Activated CD8-positive, alpha-beta T cell treated with anti-CD3 and anti-CD28 coated beads, Interleukin-2, amount 10 ng/mL, durations not matched to agents 7 days and 5 days (primary cell): ENCODE data around the gene MT1E. TPM values are rescaled to one million over a fixed set of nuclear protein-coding genes. Genes with fewer than 3 reads are reported as not detected.
A peak's percentile ranks its signal among the peaks of the same experiment; 100 is the strongest.

ENCODE experiments used
- ATAC-seq: fragments of 150-1000 bp; cut with Tn5 transposase; one replicate; pipeline ENCODE4 v1.10.0; 2021; ENCODE audit warnings: moderate library complexity
- CTCF ChIA-PET: fragments of 350-600 bp; sonication (Branson Sonifier 250); formaldehyde crosslinking; loops from one replicate; lab custom pipeline; 2021; ENCODE audit warnings: antibody characterized with exemption; lab: Charles Lee
- POLR2A ChIA-PET: fragments of 350-600 bp; sonication (Branson Sonifier 250); formaldehyde crosslinking; loops from one replicate; lab custom pipeline; 2021; ENCODE audit warnings: antibody characterized with exemption; lab: Charles Lee
- DNase-seq: peaks from one replicate; pipeline ENCODE4 v3.0.0-alpha.2; 2020
- H3K27ac Mint-ChIP-seq: one replicate; pipeline ENCODE4 v1.8.0; 2021; ENCODE audit warnings: mild to moderate bottlenecking, mixed read lengths
- H3K27me3 Mint-ChIP-seq: one replicate; pipeline ENCODE4 v1.8.0; 2021; ENCODE audit warnings: low read depth, mixed read lengths
- H3K36me3 Mint-ChIP-seq: one replicate; pipeline ENCODE4 v1.8.0; 2021; ENCODE audit warnings: low read depth, mixed read lengths
- H3K4me1 Mint-ChIP-seq: one replicate; pipeline ENCODE4 v1.8.0; 2021; ENCODE audit warnings: low read depth, mixed read lengths
- H3K4me3 Mint-ChIP-seq: one replicate; pipeline ENCODE4 v1.8.0; 2021; ENCODE audit warnings: mild to moderate bottlenecking, mixed read lengths
- H3K9me3 Mint-ChIP-seq: one replicate; pipeline ENCODE4 v1.8.0; 2022; ENCODE audit warnings: mixed read lengths; ENCODE audit not compliant: insufficient read depth
- total RNA-seq, 2 experiments: library from RNA; stranded (reverse); gene quantifications; one replicate each; pipeline ENCODE4 v1.2.3, GENCODE V29; 2021

Gene MT1E
- total RNA-seq, 2 experiments from 2014 or later, result 65.0 to 74.8 TPM

DNA sequence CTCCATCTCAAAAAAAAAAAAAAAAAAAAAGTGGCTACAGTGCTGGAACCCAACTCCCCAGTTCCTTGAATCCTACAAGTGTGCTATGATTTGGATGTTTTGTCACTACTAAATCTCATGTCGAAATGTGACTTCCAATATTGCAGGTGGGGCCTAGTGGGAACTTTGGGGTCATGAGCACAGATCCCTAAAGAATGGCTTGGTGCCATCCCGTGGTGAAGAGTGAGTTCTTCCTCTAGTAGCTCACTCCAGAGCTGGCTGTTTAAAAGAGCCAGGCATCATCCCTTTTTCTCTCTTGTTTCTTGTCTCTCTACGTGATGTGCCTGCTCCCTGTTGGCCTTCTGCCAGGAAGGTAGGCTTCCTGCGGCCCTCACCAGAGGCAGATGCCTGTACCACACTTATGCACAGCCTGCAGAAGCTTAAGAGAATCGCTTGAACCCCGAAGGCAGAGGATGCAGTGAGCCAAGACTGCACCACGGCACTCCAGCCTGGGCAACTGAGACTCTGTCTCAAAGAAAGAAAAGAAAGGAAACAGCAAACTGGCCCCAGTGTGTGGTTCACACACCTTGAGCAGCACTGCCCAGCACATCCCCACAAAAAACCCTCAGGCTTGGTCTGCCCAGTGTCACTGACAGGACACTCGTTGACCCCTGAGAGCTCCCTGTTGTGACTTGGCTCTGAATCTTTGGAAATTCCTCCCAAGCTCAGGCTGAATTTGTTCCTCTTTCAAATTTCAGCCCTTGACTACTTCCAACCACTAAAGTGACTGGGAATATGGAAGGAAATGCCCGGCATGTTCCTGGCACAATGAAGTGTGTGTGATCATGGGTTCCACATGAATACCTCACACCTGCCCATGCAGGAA, 3.1 kb downstream of the MT1E start:
- ATAC-seq, result no peak
- H3K4me3 Mint-ChIP-seq, result no peak overlapping the region
- H3K36me3 Mint-ChIP-seq, result no peaks in the 10 kb centered on the region
- no peaks in the 10 kb centered on the region for H3K9me3 Mint-ChIP-seq
- peaks cover 57% of the 10 kb centered on the region for H3K27me3 Mint-ChIP-seq
- POLR2A ChIA-PET, result interaction anchor here (0.6 to 1.0 kb wide), 2 partner anchors 11 to 54 kb away, joined by 3 to 4 read pairs; no protein-coding TSS in a partner anchor
- CTCF ChIA-PET, result interaction anchor here (0.7 to 1.2 kb wide), 2 partner anchors 15 to 54 kb away, joined by 3 to 5 read pairs; no protein-coding TSS in a partner anchor
- H3K4me1 Mint-ChIP-seq, result peaks cover 29% of the 10 kb centered on the region
- H3K27ac Mint-ChIP-seq, result no peak overlapping the region
- no peak for DNase-seq

GRCh38 chr16:56629531-56629930, 4.0 kb downstream of the MT1E start:
- Mint-ChIP-seq H3K9me3 (no peaks in the 10 kb centered on the region), H3K27ac (no peak overlapping the region), H3K4me1 (peaks cover 26% of the 10 kb centered on the region), H3K36me3 (no peaks in the 10 kb centered on the region), H3K4me3 (no peak overlapping the region), H3K27me3 (peaks cover 65% of the 10 kb centered on the region)
- ATAC-seq (no peak), DNase-seq (no peak)
- ChIA-PET CTCF (interaction anchor here (1.0 to 2.3 kb wide), 5 partner anchors 12 to 78 kb away, joined by 3 to 9 read pairs (median 6); no protein-coding TSS in a partner anchor), POLR2A (no interaction called here)

GRCh38 chr16:56630134-56630533, 4.6 kb downstream of the MT1E start:
- Mint-ChIP-seq H3K27ac (no peak overlapping the region), H3K36me3 (no peaks in the 10 kb centered on the region), H3K4me3 (no peak overlapping the region), H3K4me1 (peaks cover 28% of the 10 kb centered on the region), H3K9me3 (no peaks in the 10 kb centered on the region), H3K27me3 (peaks cover 68% of the 10 kb centered on the region)
- DNase-seq (no peak), ATAC-seq (no peak)
- POLR2A ChIA-PET, result interaction anchor here (1.6 kb wide), 1 partner anchor 13 kb away, joined by 4 read pairs; no protein-coding TSS in a partner anchor
- CTCF ChIA-PET, result interaction anchor here (0.9 to 2.3 kb wide), 8 partner anchors 11 to 77 kb away, joined by 3 to 9 read pairs (median 4); partner anchors contain the start of gene MT2A

- Mint-ChIP-seq H3K27me3 (peaks cover 73% of the 10 kb centered on the region), H3K9me3 (no peaks in the 10 kb centered on the region), H3K4me1 (peaks cover 27% of the 10 kb centered on the region), H3K4me3 (no peak overlapping the region), H3K36me3 (no peaks in the 10 kb centered on the region), H3K27ac (no peak overlapping the region)
- no peak for ATAC-seq
- no peak for DNase-seq
- ChIA-PET CTCF (interaction anchor here (0.9 to 2.3 kb wide), 6 partner anchors 13 to 71 kb away, joined by 3 to 9 read pairs (median 4); partner anchors contain the start of gene MT2A), POLR2A (interaction anchor here (1.0 to 1.6 kb wide), 2 partner anchors 12 kb away, joined by 3 to 4 read pairs; no protein-coding TSS in a partner anchor)
Observed at GRCh38 chr16:56631197-56631596, 5.6 kb downstream of the MT1E start.

DNA sequence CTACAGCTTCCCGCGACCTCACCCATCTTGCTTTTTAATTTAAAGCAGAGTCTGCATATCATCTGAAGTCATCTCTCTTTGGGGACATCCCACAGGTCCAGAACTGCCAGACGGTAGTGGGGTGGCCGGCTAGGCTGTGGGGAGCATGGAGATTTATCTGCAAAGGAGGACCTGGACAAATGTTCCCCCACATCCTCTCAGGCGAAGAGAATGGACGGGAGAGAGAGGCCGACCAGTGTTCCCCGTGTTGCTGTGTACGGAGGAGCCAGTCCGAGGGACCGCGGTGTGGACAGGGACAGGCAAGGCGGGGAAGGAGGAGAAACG, 6.2 kb downstream of the MT1E start:
- peak overlapping the region; percentile 56 for H3K4me3 Mint-ChIP-seq
- peaks cover 79% of the 10 kb centered on the region for H3K27me3 Mint-ChIP-seq
- no peaks in the 10 kb centered on the region for H3K9me3 Mint-ChIP-seq
- ChIA-PET CTCF (interaction anchor here (1.1 to 2.3 kb wide), 2 partner anchors 12 to 31 kb away, joined by 3 to 6 read pairs; no protein-coding TSS in a partner anchor), POLR2A (no interaction called here)
- H3K4me1 Mint-ChIP-seq, result peaks cover 29% of the 10 kb centered on the region
- H3K27ac Mint-ChIP-seq, result no peak overlapping the region
- ATAC-seq, result no peak
- no peaks in the 10 kb centered on the region for H3K36me3 Mint-ChIP-seq
- no peak for DNase-seq

- H3K36me3 Mint-ChIP-seq, result no peaks in the 10 kb centered on the region
- POLR2A ChIA-PET, result no interaction called here
- CTCF ChIA-PET, result interaction anchor here (1.1 kb wide), 1 partner anchor 32 kb away, joined by 3 read pairs; no protein-coding TSS in a partner anchor
- H3K4me3 Mint-ChIP-seq, result peak within 1 kb of the TSS; percentile 56
- H3K9me3 Mint-ChIP-seq, result no peaks in the 10 kb centered on the region
- no peak within 1 kb of the TSS for H3K27ac Mint-ChIP-seq
- H3K4me1 Mint-ChIP-seq, result peaks cover 29% of the 10 kb centered on the region
- ATAC-seq, result peak; percentile 54
- DNase-seq, result no peak
- peaks cover 81% of the 10 kb centered on the region for H3K27me3 Mint-ChIP-seq
Observed at GRCh38 chr16:56632156-56632847, 6.7 kb downstream of the MT1E start, which contains the start of gene MT1M. Gene MT1M, plus strand, starts transcription at chr16:56632659. Its CDS starts 73 bp downstream, at chr16:56632732.

GRCh38 chr16:56632848-56633365, 7.3 kb downstream of the MT1E start:
- Mint-ChIP-seq H3K9me3 (no peaks in the 10 kb centered on the region), H3K4me3 (peak overlapping the region; percentile 55), H3K27me3 (peaks cover 86% of the 10 kb centered on the region), H3K4me1 (peaks cover 32% of the 10 kb centered on the region), H3K27ac (no peak overlapping the region), H3K36me3 (no peaks in the 10 kb centered on the region)
- no peak for DNase-seq
- no peak for ATAC-seq
- ChIA-PET POLR2A (no interaction called here), CTCF (no interaction called here)

- CTCF ChIA-PET, result no interaction called here
- Mint-ChIP-seq H3K27ac (no peak overlapping the region), H3K4me1 (peaks cover 36% of the 10 kb centered on the region), H3K27me3 (peaks cover 89% of the 10 kb centered on the region), H3K9me3 (no peaks in the 10 kb centered on the region), H3K36me3 (no peaks in the 10 kb centered on the region), H3K4me3 (no peak overlapping the region)
- ATAC-seq (no peak), DNase-seq (no peak)
- POLR2A ChIA-PET, result interaction anchor here (1.7 kb wide), 1 partner anchor 8 kb away, joined by 6 read pairs; the partner anchor contains the start of gene MT1E
Observed at GRCh38 chr16:56633535-56633934, 8.0 kb downstream of the MT1E start.

GRCh38 chr16:56634715-56635440, 9.3 kb downstream of the MT1E start:
- Mint-ChIP-seq H3K27ac (no peak overlapping the region), H3K4me1 (peaks cover 38% of the 10 kb centered on the region), H3K9me3 (no peaks in the 10 kb centered on the region), H3K4me3 (peak overlapping the region; percentile 30), H3K36me3 (no peaks in the 10 kb centered on the region), H3K27me3 (peaks cover 91% of the 10 kb centered on the region)
- ATAC-seq (no peak), DNase-seq (no peak)
- ChIA-PET CTCF (interaction anchor here (1.5 kb wide), 1 partner anchor 67 kb away, joined by 3 read pairs; no protein-coding TSS in a partner anchor), POLR2A (interaction anchor here (1.7 kb wide), 1 partner anchor 9 kb away, joined by 6 read pairs; the partner anchor contains the start of gene MT1E)

DNA sequence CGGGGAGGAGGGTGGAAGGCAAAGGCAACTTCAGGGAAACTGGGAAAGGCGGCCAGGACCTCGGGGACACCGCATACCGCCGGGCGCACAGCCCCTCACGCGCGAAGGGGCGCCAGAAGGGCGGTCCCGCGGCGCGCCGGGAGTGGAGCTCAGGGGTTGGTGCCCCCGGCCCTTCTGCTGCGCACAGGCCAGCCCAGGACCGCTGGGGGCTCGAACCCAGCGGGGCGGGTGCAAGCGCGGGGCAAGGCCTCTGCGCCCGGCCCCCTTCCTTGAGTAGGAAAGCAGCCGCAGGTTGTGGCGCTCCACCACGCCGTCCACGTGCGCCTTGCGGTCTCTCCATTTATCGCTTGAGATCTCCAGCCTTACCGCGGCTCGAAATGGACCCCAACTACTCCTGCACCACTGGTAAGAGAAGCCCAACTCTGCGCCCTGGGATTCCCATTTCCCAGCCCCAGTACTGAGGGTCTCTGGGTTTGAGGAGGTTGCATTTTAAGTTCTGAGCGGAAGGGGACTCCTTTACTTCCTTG, 9.9 kb downstream of the MT1E start:
- POLR2A ChIA-PET, result interaction anchor here (0.6 to 1.7 kb wide), 2 partner anchors 10 to 60 kb away, joined by 3 to 6 read pairs; partner anchors contain the start of gene MT1E
- ATAC-seq, result peak; percentile 11
- CTCF ChIA-PET, result interaction anchor here (1.5 kb wide), 1 partner anchor 67 kb away, joined by 3 read pairs; no protein-coding TSS in a partner anchor
- peaks cover 91% of the 10 kb centered on the region for H3K27me3 Mint-ChIP-seq
- H3K4me1 Mint-ChIP-seq, result peaks cover 38% of the 10 kb centered on the region
- H3K9me3 Mint-ChIP-seq, result no peaks in the 10 kb centered on the region
- H3K36me3 Mint-ChIP-seq, result no peaks in the 10 kb centered on the region
- DNase-seq, result no peak
- H3K27ac Mint-ChIP-seq, result no peak overlapping the region
- H3K4me3 Mint-ChIP-seq, result peak overlapping the region; percentile 40
